H9 (cell line): Measurements from ENCODE around the gene SPTBN1. TPM values are rescaled to one million over a fixed set of nuclear protein-coding genes. Genes with fewer than 3 reads are reported as not detected.

ENCODE experiments used
- DNase-seq: peaks from one replicate; pipeline ENCODE4 v3.0.0-alpha.2; 2017
- H2AFZ ChIP-seq: one replicate; pipeline ENCODE4 v1.6.1; 2013; ENCODE audit warnings: mild to moderate bottlenecking, low read length, control low read depth, moderate library complexity
- H2AK5ac ChIP-seq: 2 replicates; pipeline ENCODE4 v1.6.1; 2013; ENCODE audit warnings: low read length, control low read depth, mixed read lengths; ENCODE audit not compliant: insufficient read length
- H2BK120ac ChIP-seq: one replicate; pipeline ENCODE4 v1.6.1; 2013; ENCODE audit warnings: low read depth, mild to moderate bottlenecking, low read length, control low read depth, inconsistent platforms; ENCODE audit not compliant: poor library complexity, severe bottlenecking
- H2BK12ac ChIP-seq: 2 replicates; pipeline ENCODE4 v1.6.1; 2013; ENCODE audit warnings: low read length, control low read depth, mixed read lengths, low read depth; ENCODE audit not compliant: insufficient read length
- H2BK15ac ChIP-seq: 2 replicates; pipeline ENCODE4 v1.6.1; 2013; ENCODE audit warnings: low read depth, low read length, control low read depth
- H2BK20ac ChIP-seq: one replicate; pipeline ENCODE4 v1.6.1; 2013; ENCODE audit warnings: low read depth, mild to moderate bottlenecking, low read length, control low read depth, inconsistent platforms; ENCODE audit not compliant: poor library complexity, severe bottlenecking
- H2BK5ac ChIP-seq: 2 replicates; pipeline ENCODE4 v1.6.1; 2013; ENCODE audit warnings: low read length, control low read depth, mixed read lengths; ENCODE audit not compliant: insufficient read length
- H3K14ac ChIP-seq: 2 replicates; pipeline ENCODE4 v1.6.1; 2013; ENCODE audit warnings: low read length, control low read depth; ENCODE audit not compliant: insufficient read depth
- H3K18ac ChIP-seq: 2 replicates; pipeline ENCODE4 v1.6.1; 2013; ENCODE audit warnings: low read depth, mild to moderate bottlenecking, mixed read lengths, low read length, control low read depth; ENCODE audit not compliant: insufficient read length
- H3K23ac ChIP-seq: 2 replicates; pipeline ENCODE4 v1.6.1; 2013; ENCODE audit warnings: low read length, control low read depth, mixed read lengths, low read depth; ENCODE audit not compliant: insufficient read length
- H3K23me2 ChIP-seq: 2 replicates; pipeline ENCODE4 v1.6.1; 2013; ENCODE audit warnings: low read depth, mild to moderate bottlenecking, mixed read lengths, low read length, control low read depth; ENCODE audit not compliant: insufficient read length, poor library complexity, severe bottlenecking
- H3K27ac ChIP-seq: 2 replicates; pipeline ENCODE4 v1.5.1; 2013; ENCODE audit warnings: low read length, control low read depth, mixed read lengths, low read depth; ENCODE audit not compliant: insufficient read length
- H3K27me3 ChIP-seq: 2 replicates; pipeline ENCODE4 v1.6.1; 2013; ENCODE audit warnings: low read length, control low read depth, inconsistent platforms; ENCODE audit not compliant: insufficient read depth
- H3K4ac ChIP-seq: 2 replicates; pipeline ENCODE4 v1.6.1; 2013; ENCODE audit warnings: low read depth, mild to moderate bottlenecking, control low read depth, inconsistent platforms, low read length, moderate library complexity
- H3K4me1 ChIP-seq: 2 replicates; pipeline ENCODE4 v1.6.1; 2013; ENCODE audit warnings: low read length, control low read depth, inconsistent platforms; ENCODE audit not compliant: insufficient read depth
- H3K4me2 ChIP-seq: 2 replicates; pipeline ENCODE4 v1.6.1; 2013; ENCODE audit warnings: low read length, control low read depth, mixed read lengths; ENCODE audit not compliant: insufficient read length, insufficient read depth
- H3K56ac ChIP-seq: 2 replicates; pipeline ENCODE4 v1.6.1; 2013; ENCODE audit warnings: low read depth, mild to moderate bottlenecking, mixed read lengths, low read length, control low read depth; ENCODE audit not compliant: insufficient read length
- H3K79me1 ChIP-seq: 2 replicates; pipeline ENCODE4 v1.6.1; 2013; ENCODE audit warnings: low read depth, mild to moderate bottlenecking, moderate library complexity, low read length, control low read depth, inconsistent platforms; ENCODE audit not compliant: insufficient read depth, poor library complexity, severe bottlenecking
- H3K79me2 ChIP-seq: 2 replicates; pipeline ENCODE4 v1.6.1; 2013; ENCODE audit warnings: low read length, control low read depth, inconsistent platforms; ENCODE audit not compliant: insufficient read depth
- H3K9ac ChIP-seq: 2 replicates; pipeline ENCODE4 v1.6.1; 2013; ENCODE audit warnings: low read length, control low read depth, mixed read lengths; ENCODE audit not compliant: insufficient read length; ENCODE audit errors: extremely low read depth
- H3K9me3 ChIP-seq: one replicate; pipeline ENCODE4 v1.6.1; 2013; ENCODE audit warnings: low read depth, low read length, inconsistent platforms; ENCODE audit not compliant: control insufficient read depth
- H3T11ph ChIP-seq: one replicate; pipeline ENCODE4 v1.6.1; 2013; ENCODE audit warnings: mild to moderate bottlenecking, low read length, control low read depth, inconsistent platforms
- H4K20me1 ChIP-seq: one replicate; pipeline ENCODE4 v1.6.1; 2013; ENCODE audit not compliant: control insufficient read depth, insufficient read length, insufficient read depth
- H4K5ac ChIP-seq: 2 replicates; pipeline ENCODE4 v1.6.1; 2013; ENCODE audit warnings: low read depth, mild to moderate bottlenecking, mixed read lengths, low read length, control low read depth; ENCODE audit not compliant: insufficient read length
- H4K8ac ChIP-seq: replicated peaks from 2 replicates; pipeline ENCODE4 v1.6.1; 2013; ENCODE audit warnings: low read length, control low read depth, mixed read lengths, low read depth; ENCODE audit not compliant: insufficient read length
- H4K91ac ChIP-seq: 2 replicates; pipeline ENCODE4 v1.6.1; 2013; ENCODE audit warnings: low read depth, mild to moderate bottlenecking, moderate library complexity, mixed read lengths, low read length, control low read depth; ENCODE audit not compliant: insufficient read length
- H3K27ac Mint-ChIP-seq, 3 experiments: 2 replicates in 2 of 3; 3 replicates in 1 of 3; pipeline ENCODE4 v1.8.0; 2020 to 2021; ENCODE audit warnings: mixed read lengths in 3 of 3, mild to moderate bottlenecking in 1 of 3, moderate library complexity in 1 of 3
- H3K27me3 Mint-ChIP-seq: 2 replicates; pipeline ENCODE4 v1.8.0; 2021; ENCODE audit warnings: low read depth, mild to moderate bottlenecking, moderate library complexity, mixed read lengths
- H3K36me3 Mint-ChIP-seq, 3 experiments: 2 replicates in 2 of 3; 3 replicates in 1 of 3; pipeline ENCODE4 v1.8.0; 2020 to 2021; ENCODE audit warnings: low read depth in 3 of 3, mixed read lengths in 3 of 3; ENCODE audit not compliant: insufficient read depth in 1 of 3
- H3K4me1 Mint-ChIP-seq, 2 experiments: 2 replicates each; pipeline ENCODE4 v1.8.0; 2020; ENCODE audit warnings: mixed read lengths in 2 of 2
- H3K4me3 Mint-ChIP-seq, 2 experiments: 2 replicates in 1 of 2; 3 replicates in 1 of 2; pipeline ENCODE4 v1.8.0; 2020 to 2021; ENCODE audit warnings: mild to moderate bottlenecking in 2 of 2, mixed read lengths in 2 of 2, moderate library complexity in 1 of 2
- H3K9me3 Mint-ChIP-seq, 2 experiments: 2 replicates in 1 of 2; 3 replicates in 1 of 2; pipeline ENCODE4 v1.8.0; 2020; ENCODE audit warnings: mild to moderate bottlenecking in 2 of 2, mixed read lengths in 2 of 2, moderate library complexity in 1 of 2
- CTCF ChIP-seq: fragments of 200-600 bp; sonication (generic); conservative IDR thresholded peaks from 3 replicates; pipeline ENCODE4 v1.8.0; 2021; ENCODE audit warnings: antibody characterized with exemption, mild to moderate bottlenecking
- WGBS: extraction: QIAGEN DNeasy Blood & Tissue Kit; methylation state at CpG from one replicate; pipeline ENCODE4 v1.1.7; 2013; ENCODE audit warnings: missing lambda C conversion rate, low lambda C conversion rate, mixed read lengths; ENCODE audit not compliant: insufficient read length; ENCODE audit errors: extremely low coverage; 5-methylcytosine and 5-hydroxymethylcytosine counted together
- total RNA-seq: library from RNA; stranded (reverse); gene quantifications from 2 replicates; pipeline ENCODE4 v1.2.1, GENCODE V29; 2021

The SPTBN1 gene
- total RNA-seq, 1 experiment from 2014 or later, result 164 TPM

- Histone ChIP-seq H3K27ac (no peak overlapping the region), H2AFZ (no peak overlapping the region), H2BK5ac (no peak overlapping the region), H2BK20ac (no peak overlapping the region), H3K4ac (no peak overlapping the region), H2BK15ac (no peak overlapping the region), H4K91ac (no peak overlapping the region), H2AK5ac (no peak overlapping the region), H3K56ac (no peak overlapping the region), H2BK120ac (no peak overlapping the region), H3K14ac (no peak overlapping the region), H3K9ac (no peak overlapping the region), H3T11ph (no peak overlapping the region), H3K4me2 (no peak overlapping the region), H3K23ac (no peak overlapping the region), H3K9me3 (no peaks in the 10 kb centered on the region), H4K8ac (no peak overlapping the region), H3K27me3 (no peaks in the 10 kb centered on the region), H3K79me2 (no peaks in the 10 kb centered on the region), H4K20me1 (no peaks in the 10 kb centered on the region), H4K5ac (no peak overlapping the region), H2BK12ac (no peak overlapping the region), H3K79me1 (no peaks in the 10 kb centered on the region), H3K18ac (no peak overlapping the region), H3K4me1 (no peaks in the 10 kb centered on the region; the same call in 1 of the 2 replicates), H3K23me2 (no peaks in the 10 kb centered on the region)
- peaks cover 4 to 11% of the 10 kb centered on the region in 2 experiments for H3K4me1 Mint-ChIP-seq
- H3K4me3 Mint-ChIP-seq, result no peak overlapping the region
- H3K27me3 Mint-ChIP-seq, result no peaks in the 10 kb centered on the region
- H3K9me3 Mint-ChIP-seq, result no peaks in the 10 kb centered on the region
- H3K27ac Mint-ChIP-seq, result no peak overlapping the region
- no CpG with 5 or more reads among the region's 5 CpGs for WGBS
- DNase-seq, result no peak
- no peak for TF ChIP-seq CTCF
- no peaks in the 10 kb centered on the region for H3K36me3 Mint-ChIP-seq
Measured at GRCh38 chr2:54411801-54412354, 44.2 kb upstream of the SPTBN1 start.
